Activated B cell treated with CpG ODN at 0.5 μM for 24 hours (primary cell): Measurements from ENCODE around the gene SCFD1. TPM values are rescaled to one million over a fixed set of nuclear protein-coding genes. Genes with fewer than 3 reads are reported as not detected.

Experiments used
- ATAC-seq: fragments of 200-7000 bp; cut with Tn5 transposase; one replicate; pipeline ENCODE4 v1.10.0; 2021; ENCODE audit warnings: low read depth, mild to moderate bottlenecking, moderate library complexity
- CTCF ChIA-PET: fragments of 350-600 bp; sonication (Branson Sonifier 250); formaldehyde crosslinking; loops from one replicate; lab custom pipeline; 2021; ENCODE audit warnings: antibody characterized with exemption; lab: Charles Lee
- POLR2A ChIA-PET: fragments of 350-600 bp; sonication (Branson Sonifier 250); formaldehyde crosslinking; loops from one replicate; lab custom pipeline; 2021; ENCODE audit warnings: antibody characterized with exemption; lab: Charles Lee
- DNase-seq: peaks from one replicate; pipeline ENCODE4 v3.0.0; 2022
- H3K27ac Mint-ChIP-seq: one replicate; pipeline ENCODE4 v1.8.0; 2020; ENCODE audit warnings: mixed read lengths
- H3K27me3 Mint-ChIP-seq: one replicate; pipeline ENCODE4 v1.8.0; 2021; ENCODE audit warnings: mixed read lengths
- H3K36me3 Mint-ChIP-seq: one replicate; pipeline ENCODE4 v1.8.0; 2021; ENCODE audit warnings: low read depth, mixed read lengths
- H3K4me1 Mint-ChIP-seq: one replicate; pipeline ENCODE4 v1.8.0; 2021; ENCODE audit warnings: mixed read lengths
- H3K4me3 Mint-ChIP-seq: one replicate; pipeline ENCODE4 v1.8.0; 2020; ENCODE audit warnings: mild to moderate bottlenecking, mixed read lengths
- H3K9me3 Mint-ChIP-seq: one replicate; pipeline ENCODE4 v1.8.0; 2020; ENCODE audit warnings: mixed read lengths
- intact Hi-C: fragments of 100-400 bp; cut with micrococcal nuclease; formaldehyde crosslinking; loops from one replicate; pipeline ENCODE4 v1.15.1; 2024
- total RNA-seq: library from RNA; stranded (reverse); gene quantifications from 2 replicates; pipeline ENCODE4 v1.2.3, GENCODE V29; 2022
- TF ChIP-seq, protein P1 (sequence below): fragments of 200-600 bp; IDR thresholded peaks from one replicate; pipeline ENCODE4 v1.8.0; 2022; ENCODE audit warnings: antibody characterized with exemption, mild to moderate bottlenecking

SCFD1 gene
- total RNA-seq, 1 donor from 2014 or later, result 83.6 TPM

DNA sequence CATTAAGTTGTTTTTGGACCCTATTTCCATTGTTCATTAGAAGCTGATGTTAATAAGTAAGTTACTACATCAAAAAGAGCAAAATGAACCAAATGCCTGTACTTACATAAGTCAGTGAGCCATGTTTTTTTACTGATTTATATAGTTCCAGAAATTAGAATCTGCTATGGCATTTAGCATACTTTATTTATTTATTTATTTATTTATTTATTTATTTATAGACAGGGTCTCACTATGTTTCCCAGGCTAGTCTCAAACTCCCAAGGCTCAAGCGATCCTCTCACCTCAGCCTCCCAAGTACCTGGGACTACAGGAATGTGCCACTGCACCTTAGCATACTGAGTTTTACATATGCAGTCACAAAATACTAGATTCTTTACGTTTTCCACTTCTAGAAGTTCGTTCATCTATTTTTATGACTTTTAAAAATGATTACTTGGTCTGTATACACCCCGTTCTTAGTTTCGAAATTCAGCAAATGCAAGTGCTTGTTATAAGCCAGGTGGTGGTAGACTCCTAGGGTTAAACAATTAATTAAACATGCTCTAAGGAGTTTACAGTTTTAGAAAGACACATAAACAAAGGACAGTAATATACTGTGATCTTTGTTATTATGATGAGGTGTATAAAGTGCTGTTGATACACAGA, 69.8 kb downstream of the SCFD1 start:
- TF ChIP-seq, protein P1, sequence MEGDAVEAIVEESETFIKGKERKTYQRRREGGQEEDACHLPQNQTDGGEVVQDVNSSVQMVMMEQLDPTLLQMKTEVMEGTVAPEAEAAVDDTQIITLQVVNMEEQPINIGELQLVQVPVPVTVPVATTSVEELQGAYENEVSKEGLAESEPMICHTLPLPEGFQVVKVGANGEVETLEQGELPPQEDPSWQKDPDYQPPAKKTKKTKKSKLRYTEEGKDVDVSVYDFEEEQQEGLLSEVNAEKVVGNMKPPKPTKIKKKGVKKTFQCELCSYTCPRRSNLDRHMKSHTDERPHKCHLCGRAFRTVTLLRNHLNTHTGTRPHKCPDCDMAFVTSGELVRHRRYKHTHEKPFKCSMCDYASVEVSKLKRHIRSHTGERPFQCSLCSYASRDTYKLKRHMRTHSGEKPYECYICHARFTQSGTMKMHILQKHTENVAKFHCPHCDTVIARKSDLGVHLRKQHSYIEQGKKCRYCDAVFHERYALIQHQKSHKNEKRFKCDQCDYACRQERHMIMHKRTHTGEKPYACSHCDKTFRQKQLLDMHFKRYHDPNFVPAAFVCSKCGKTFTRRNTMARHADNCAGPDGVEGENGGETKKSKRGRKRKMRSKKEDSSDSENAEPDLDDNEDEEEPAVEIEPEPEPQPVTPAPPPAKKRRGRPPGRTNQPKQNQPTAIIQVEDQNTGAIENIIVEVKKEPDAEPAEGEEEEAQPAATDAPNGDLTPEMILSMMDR, result no peak
- DNase-seq (no peak), ATAC-seq (no peak)
- no peak overlapping the region for H3K27ac Mint-ChIP-seq
- ChIA-PET POLR2A (no interaction called here), CTCF (no interaction called here)
- H3K4me1 Mint-ChIP-seq, result peaks cover 2% of the 10 kb centered on the region
- H3K36me3 Mint-ChIP-seq, result peaks cover 37% of the 10 kb centered on the region
- no peaks in the 10 kb centered on the region for H3K9me3 Mint-ChIP-seq
- intact Hi-C loops, result no loop called here
- no peak overlapping the region for H3K4me3 Mint-ChIP-seq
- no peaks in the 10 kb centered on the region for H3K27me3 Mint-ChIP-seq

DNA sequence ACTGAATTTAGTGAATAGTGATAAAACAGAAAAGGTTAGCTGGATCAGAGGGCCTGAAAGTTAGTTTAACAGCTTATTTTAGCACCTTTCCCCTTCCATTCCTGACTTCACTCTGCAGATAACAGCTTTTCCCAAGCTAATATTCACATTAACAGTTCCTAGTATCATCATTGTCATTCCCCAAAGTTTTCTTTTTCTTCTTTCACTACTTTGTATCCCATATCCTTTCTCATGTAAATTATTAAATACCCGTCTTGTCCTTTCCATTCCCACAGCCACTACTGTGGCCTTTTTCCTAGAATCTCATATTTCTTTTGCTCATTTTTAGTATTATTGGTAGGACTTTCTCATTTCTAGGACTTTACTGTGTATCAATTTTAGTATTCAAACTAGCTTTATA, 70.5 kb downstream of the SCFD1 start:
- ChIA-PET POLR2A (no interaction called here), CTCF (no interaction called here)
- Mint-ChIP-seq H3K27me3 (no peaks in the 10 kb centered on the region), H3K4me1 (peaks cover 2% of the 10 kb centered on the region), H3K9me3 (no peaks in the 10 kb centered on the region), H3K27ac (no peak overlapping the region), H3K4me3 (no peak overlapping the region), H3K36me3 (peaks cover 45% of the 10 kb centered on the region)
- TF ChIP-seq, protein P1, result no peak
- DNase-seq, result no peak
- intact Hi-C loops, result no loop called here
- ATAC-seq, result no peak

DNA sequence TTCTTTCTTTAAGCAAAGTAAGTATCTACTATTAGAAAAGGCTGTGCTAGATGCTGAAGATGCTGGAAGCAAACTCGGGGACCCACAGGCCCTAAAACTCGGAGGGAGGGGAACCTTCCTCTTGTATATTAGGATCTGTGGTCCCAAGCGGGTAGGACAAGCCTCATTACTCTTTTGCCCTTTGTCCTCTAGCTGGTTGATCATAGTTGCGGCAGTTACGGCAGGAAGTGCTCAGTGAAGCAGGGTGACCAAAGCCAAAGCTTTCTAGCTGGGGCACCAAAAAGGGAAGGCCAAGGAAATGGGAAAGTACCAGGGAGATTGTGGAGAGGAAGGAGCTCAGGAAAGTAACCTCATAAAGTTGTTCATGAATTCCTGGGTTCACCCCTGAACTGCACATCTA, 76.3 kb downstream of the SCFD1 start:
- intact Hi-C loops, result no loop called here

DNA sequence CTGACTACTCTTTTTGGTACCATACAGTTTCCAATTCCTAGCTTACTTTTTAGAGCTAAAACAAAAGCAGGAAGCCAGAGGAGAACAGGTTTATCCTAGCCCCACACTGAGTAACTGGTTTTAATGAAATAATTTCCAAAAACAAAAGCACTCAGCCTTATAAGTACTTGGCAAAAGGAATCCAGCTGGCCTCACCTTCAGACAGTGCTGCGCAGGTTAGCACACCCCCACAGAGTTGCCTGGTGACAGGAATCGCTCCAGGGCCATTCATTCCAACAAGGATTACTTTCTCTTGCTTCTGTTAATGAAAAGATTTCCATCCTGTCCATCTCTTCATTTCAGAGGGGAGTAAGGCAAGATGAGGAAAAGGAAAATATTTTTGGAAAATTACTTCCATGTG, 84.6 kb downstream of the SCFD1 start:
- Mint-ChIP-seq H3K9me3 (no peaks in the 10 kb centered on the region), H3K4me1 (no peaks in the 10 kb centered on the region), H3K4me3 (no peak overlapping the region), H3K36me3 (peaks cover 60% of the 10 kb centered on the region), H3K27ac (no peak overlapping the region), H3K27me3 (no peaks in the 10 kb centered on the region)
- TF ChIP-seq, protein P1, result no peak
- ATAC-seq, result no peak
- no peak for DNase-seq
- POLR2A ChIA-PET, result no interaction called here
- intact Hi-C loops, result no loop called here
- CTCF ChIA-PET, result no interaction called here

More for the DNA sequence above, 76.3 kb downstream of the SCFD1 start:
- H3K4me1 Mint-ChIP-seq, result no peaks in the 10 kb centered on the region
- POLR2A ChIA-PET, result no interaction called here
- DNase-seq (no peak), ATAC-seq (no peak)
- H3K36me3 Mint-ChIP-seq, result peaks cover 72% of the 10 kb centered on the region
- no peak overlapping the region for H3K27ac Mint-ChIP-seq
- CTCF ChIA-PET, result no interaction called here
- no peak overlapping the region for H3K4me3 Mint-ChIP-seq
- H3K27me3 Mint-ChIP-seq, result no peaks in the 10 kb centered on the region
- TF ChIP-seq, protein P1, result no peak
- H3K9me3 Mint-ChIP-seq, result no peaks in the 10 kb centered on the region

DNA sequence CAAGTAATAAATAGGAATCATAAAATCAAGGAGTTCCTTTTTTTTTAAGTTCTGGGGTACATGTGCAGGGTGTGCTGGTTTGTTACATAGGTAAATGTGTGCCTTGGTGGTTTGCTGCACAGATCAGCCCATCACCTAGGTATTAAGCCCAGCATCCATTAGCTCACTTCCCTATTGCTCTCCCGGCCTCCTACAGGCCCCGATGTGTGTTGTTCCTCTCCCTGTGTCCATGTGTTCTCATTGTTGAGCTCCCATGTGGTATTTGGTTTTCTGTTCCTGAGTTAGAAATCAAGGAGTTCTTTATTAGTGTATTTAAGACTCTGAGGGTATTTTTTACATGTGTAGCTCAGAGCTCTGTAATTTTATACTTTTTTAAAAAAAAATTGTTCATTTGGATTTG, 86.0 kb downstream of the SCFD1 start:
- H3K27me3 Mint-ChIP-seq, result no peaks in the 10 kb centered on the region
- H3K4me1 Mint-ChIP-seq, result no peaks in the 10 kb centered on the region
- H3K27ac Mint-ChIP-seq, result no peak overlapping the region
- POLR2A ChIA-PET, result no interaction called here
- TF ChIP-seq, protein P1, result no peak
- DNase-seq, result no peak
- no peak for ATAC-seq
- no peaks in the 10 kb centered on the region for H3K9me3 Mint-ChIP-seq
- no peak overlapping the region for H3K4me3 Mint-ChIP-seq
- intact Hi-C loops, result no loop called here
- CTCF ChIA-PET, result no interaction called here
- H3K36me3 Mint-ChIP-seq, result peaks cover 52% of the 10 kb centered on the region
